Hepatocyte (in vitro differentiated cells): ENCODE results near the gene ING5. TPM values are rescaled to one million over a fixed set of nuclear protein-coding genes. Genes with fewer than 3 reads are reported as not detected.

Source experiments
- DNase-seq: peaks from one replicate; pipeline ENCODE4 v3.0.0-alpha.2; 2016; ENCODE audit warnings: low spot score
- H2AFZ ChIP-seq: fragments of 200-600 bp; sonication (generic); 2 replicates; pipeline ENCODE4 v1.6.0; 2016; ENCODE audit warnings: antibody characterized with exemption, mild to moderate bottlenecking
- H3K27ac ChIP-seq: fragments of 200-600 bp; sonication (generic); 2 replicates; pipeline ENCODE4 v1.5.1; 2016; ENCODE audit warnings: mild to moderate bottlenecking
- H3K27me3 ChIP-seq: fragments of 200-600 bp; sonication (generic); 2 replicates; pipeline ENCODE4 v1.6.1; 2016
- H3K36me3 ChIP-seq: fragments of 200-600 bp; sonication (generic); replicated peaks from 2 replicates; pipeline ENCODE4 v1.5.1; 2016; ENCODE audit warnings: low read depth; ENCODE audit not compliant: insufficient read depth
- H3K4me1 ChIP-seq: fragments of 200-600 bp; sonication (generic); 2 replicates; pipeline ENCODE4 v1.5.1; 2016; ENCODE audit warnings: mild to moderate bottlenecking, moderate library complexity; ENCODE audit not compliant: insufficient read depth
- H3K4me2 ChIP-seq: fragments of 200-600 bp; sonication (generic); 2 replicates; pipeline ENCODE4 v1.6.0; 2016
- H3K4me3 ChIP-seq: fragments of 200-600 bp; sonication (generic); 2 replicates; pipeline ENCODE4 v1.5.1; 2016; ENCODE audit warnings: mild to moderate bottlenecking
- H3K79me2 ChIP-seq: fragments of 200-600 bp; sonication (generic); 2 replicates; pipeline ENCODE4 v1.6.0; 2017; ENCODE audit warnings: mild to moderate bottlenecking
- H3K9me2 ChIP-seq: fragments of 200-600 bp; sonication (generic); replicated peaks from 2 replicates; pipeline ENCODE4 v1.6.0; 2017; ENCODE audit warnings: mild to moderate bottlenecking; ENCODE audit not compliant: insufficient read depth
- H3K9me3 ChIP-seq: fragments of 200-600 bp; sonication (generic); 2 replicates; pipeline ENCODE4 v1.5.1; 2016; ENCODE audit warnings: low read depth, mild to moderate bottlenecking
- H4K20me1 ChIP-seq: fragments of 200-600 bp; sonication (generic); 2 replicates; pipeline ENCODE4 v1.6.0; 2016; ENCODE audit warnings: mild to moderate bottlenecking; ENCODE audit not compliant: insufficient read depth, poor library complexity, severe bottlenecking
- CTCF ChIP-seq: fragments of 200-600 bp; sonication (generic); IDR thresholded peaks from 2 replicates; pipeline ENCODE4 v1.5.1; 2016; ENCODE audit warnings: antibody characterized with exemption, mild to moderate bottlenecking; ENCODE audit not compliant: poor library complexity
- EZH2 ChIP-seq: fragments of 200-600 bp; sonication (generic); IDR thresholded peaks from 2 replicates; pipeline ENCODE4 v1.6.1; 2016; ENCODE audit warnings: antibody characterized with exemption, mild to moderate bottlenecking, borderline replicate concordance
- EZH2phosphoT487 ChIP-seq: fragments of 200-600 bp; sonication (generic); IDR thresholded peaks from one replicate; pipeline ENCODE4 v1.6.1; 2018; ENCODE audit warnings: antibody characterized with exemption, mild to moderate bottlenecking, low read depth, moderate library complexity; ENCODE audit not compliant: unreplicated experiment, severe bottlenecking
- WGBS: methylation state at CpG from one replicate; pipeline ENCODE4 v1.1.6; 2016; ENCODE audit warnings: low lambda C conversion rate; ENCODE audit errors: missing lambda C conversion rate; 5-methylcytosine and 5-hydroxymethylcytosine counted together
- polyA plus RNA-seq: library from polyadenylated mRNA; unstranded; fragments of >200 nt; fragmentation: Nextera tagmentation; extraction: Ambion mirVana; gene quantifications from 2 replicates; pipeline ENCODE4 v1.2.1, GENCODE V29; 2016
- total RNA-seq: library from RNA; depleted of rRNA; stranded (reverse); fragments of >200 nt; gene quantifications from 2 replicates; pipeline ENCODE4 v1.2.3, GENCODE V29; 2014

The ING5 gene
- total and polyA plus RNA-seq, 2 experiments from 2014 or later = 27.6 to 33.4 TPM

- H3K9me2 ChIP-seq = no peaks in the 10 kb centered on the region
- 94% methylated on average over 15 of the region's 15 CpGs for WGBS
- no peak for TF ChIP-seq EZH2
- TF ChIP-seq CTCF = no peak
- no peak for TF ChIP-seq EZH2phosphoT487
- no peak overlapping the region for H3K4me2 ChIP-seq
- no peak for DNase-seq
- H3K79me2 ChIP-seq = peaks cover 37% of the 10 kb centered on the region
- H3K27ac ChIP-seq = no peak overlapping the region
- peaks cover 2% of the 10 kb centered on the region for H4K20me1 ChIP-seq
- H3K4me3 ChIP-seq = no peak overlapping the region
- no peak overlapping the region for H2AFZ ChIP-seq
- H3K4me1 ChIP-seq = no peaks in the 10 kb centered on the region
- H3K36me3 ChIP-seq = no peaks in the 10 kb centered on the region
- no peaks in the 10 kb centered on the region for H3K9me3 ChIP-seq
- H3K27me3 ChIP-seq = no peaks in the 10 kb centered on the region
These were observed 37.3 kb downstream of the ING5 start for GRCh38 chr2:241739177-241739576.

- Histone ChIP-seq H3K79me2 (peaks cover 37% of the 10 kb centered on the region), H3K4me1 (no peaks in the 10 kb centered on the region), H3K4me3 (no peak overlapping the region), H3K36me3 (no peaks in the 10 kb centered on the region), H3K27ac (no peak overlapping the region), H2AFZ (no peak overlapping the region), H3K9me2 (no peaks in the 10 kb centered on the region), H4K20me1 (peaks cover 2% of the 10 kb centered on the region), H3K9me3 (no peaks in the 10 kb centered on the region), H3K27me3 (no peaks in the 10 kb centered on the region), H3K4me2 (no peak overlapping the region)
- 94% methylated on average over 12 of the region's 12 CpGs for WGBS
- no peak for DNase-seq
- no peak for TF ChIP-seq CTCF
- no peak for TF ChIP-seq EZH2
- no peak for TF ChIP-seq EZH2phosphoT487
These were observed 37.8 kb downstream of the ING5 start for GRCh38 chr2:241739651-241740050.

GRCh38 chr2:241741016-241741415, 39.2 kb downstream of the ING5 start:
- H4K20me1 ChIP-seq = peaks cover 2% of the 10 kb centered on the region

More at GRCh38 chr2:241741016-241741415, 39.2 kb downstream of the ING5 start:
- Histone ChIP-seq H3K27ac (no peak overlapping the region), H3K4me3 (no peak overlapping the region), H3K9me2 (no peaks in the 10 kb centered on the region), H3K9me3 (no peaks in the 10 kb centered on the region), H3K79me2 (peaks cover 32% of the 10 kb centered on the region), H3K27me3 (no peaks in the 10 kb centered on the region), H3K4me2 (no peak overlapping the region), H2AFZ (no peak overlapping the region), H3K4me1 (no peaks in the 10 kb centered on the region), H3K36me3 (no peaks in the 10 kb centered on the region)
- WGBS = 93% methylated on average over 10 of the region's 10 CpGs
- no peak for TF ChIP-seq CTCF
- TF ChIP-seq EZH2 = no peak
- no peak for TF ChIP-seq EZH2phosphoT487
- no peak for DNase-seq
